HG02840 (cell line): ENCODE results near the gene C9.
"Not testable (repeated sequence)": the region's sequence is repeated elsewhere in the genome, so short reads cannot be mapped to it uniquely, and the experiment has no call there.

Source experiments
- ATAC-seq: cut with Tn5 transposase; IDR thresholded peaks from one replicate; pipeline ENCODE4 v1.9.1; 2021; ENCODE audit warnings: mild to moderate bottlenecking, moderate library complexity, moderate number of reproducible peaks; ENCODE audit not compliant: unreplicated experiment, low FRiP score

The C9 gene

DNA sequence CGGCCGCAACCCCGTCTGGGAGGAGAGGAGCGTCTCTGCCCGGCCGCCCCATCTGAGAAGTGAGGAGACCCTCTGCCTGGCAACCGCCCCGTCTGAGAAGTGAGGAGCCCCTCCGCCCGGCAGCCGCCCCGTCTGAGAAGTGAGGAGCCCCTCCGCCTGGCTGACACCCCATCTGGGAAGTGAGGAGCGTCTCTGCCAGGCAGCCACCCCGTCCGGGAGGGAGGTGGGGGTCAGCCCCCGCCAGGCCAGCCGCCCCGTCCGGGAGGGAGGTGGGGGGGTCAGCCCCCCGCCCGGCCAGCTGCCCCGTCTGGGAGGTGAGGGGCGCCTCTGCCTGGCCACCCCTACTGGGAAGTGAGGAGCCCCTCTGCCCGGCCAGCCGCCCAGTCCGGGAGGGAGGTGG is 30.0 kb downstream of the C9 start:
- not testable (repeated sequence) for ATAC-seq

DNA sequence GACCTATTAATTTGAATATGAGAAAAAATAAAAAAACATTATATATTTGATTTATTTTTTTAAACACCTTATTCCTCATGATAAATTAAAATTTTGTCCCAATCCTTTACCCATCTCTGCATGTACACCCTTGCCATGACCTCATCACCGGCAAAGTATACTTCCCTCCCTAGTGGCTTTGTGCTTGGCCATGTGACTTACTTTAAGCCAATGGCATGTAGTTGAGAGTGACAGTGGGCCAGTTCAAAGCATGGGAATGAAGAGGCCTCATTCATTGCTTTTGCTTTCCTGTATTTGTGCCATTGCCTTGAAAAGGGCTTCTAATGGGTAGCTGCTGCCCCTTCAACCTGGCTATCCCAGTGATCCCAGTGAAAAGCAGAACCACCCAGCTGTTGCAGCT is 31.2 kb downstream of the C9 start:
- no peak for ATAC-seq

DNA sequence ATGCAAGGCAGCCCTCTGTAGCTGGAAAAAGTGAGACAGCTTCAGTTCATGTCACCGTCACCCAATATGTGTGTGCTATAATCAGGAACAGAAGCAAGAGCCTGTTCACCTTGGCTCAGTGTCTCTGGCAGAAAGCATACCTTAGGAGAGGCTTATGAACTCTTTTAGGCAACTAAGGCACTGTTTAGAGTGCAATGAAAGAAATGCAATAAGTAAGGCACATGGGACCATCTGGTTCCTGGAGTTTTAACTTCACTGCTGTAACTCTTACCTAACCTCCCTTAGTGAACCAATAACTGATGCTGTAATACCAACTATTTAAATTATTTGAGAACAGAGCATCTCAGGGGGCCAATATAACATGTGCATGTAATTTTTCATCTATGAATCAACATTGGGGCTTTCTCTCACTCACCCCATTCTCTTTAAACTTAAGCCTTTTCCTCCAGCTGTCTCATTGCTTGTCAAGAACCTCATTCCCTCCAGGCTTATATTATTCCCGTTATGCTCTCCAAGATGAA is 32.4 kb downstream of the C9 start:
- ATAC-seq: no peak

DNA sequence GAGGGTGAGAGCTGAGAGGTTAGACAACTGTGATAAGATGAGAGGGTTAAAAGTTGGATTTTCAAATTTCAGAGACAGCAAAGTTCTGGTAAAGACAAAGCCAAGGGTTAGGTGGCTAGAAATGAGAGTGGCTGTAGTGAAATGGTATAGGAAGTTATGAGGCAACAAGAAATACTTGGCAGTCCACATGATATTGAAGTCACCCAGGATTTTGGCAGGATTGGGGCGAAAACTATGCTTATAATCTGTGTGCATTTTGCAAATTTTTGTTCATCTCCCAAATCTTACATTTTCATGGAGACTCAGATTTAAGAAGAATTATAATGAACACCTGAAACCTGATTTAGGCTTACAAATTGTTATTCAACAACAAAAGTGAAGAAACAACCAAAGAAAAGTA is 35.6 kb downstream of the C9 start:
- ATAC-seq: no peak

DNA sequence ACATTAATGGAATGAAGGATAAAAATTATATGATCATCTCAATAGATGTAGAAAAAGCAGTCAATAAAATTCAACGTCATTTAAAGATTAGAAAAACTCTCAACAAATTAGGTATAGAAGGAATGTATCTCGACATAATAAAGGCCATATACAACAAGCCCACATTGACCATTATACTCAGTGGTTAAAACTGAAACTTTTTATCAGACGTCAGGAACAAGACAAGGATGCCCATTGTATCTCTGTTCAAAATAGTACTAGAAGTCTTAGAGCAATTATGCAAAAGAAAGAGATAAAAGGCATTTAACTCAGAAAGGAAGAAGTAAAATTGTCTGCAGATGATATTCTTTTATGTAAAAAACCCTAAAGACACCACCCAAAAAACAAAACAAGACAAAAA is 40.8 kb downstream of the C9 start:
- ATAC-seq: no peak

DNA sequence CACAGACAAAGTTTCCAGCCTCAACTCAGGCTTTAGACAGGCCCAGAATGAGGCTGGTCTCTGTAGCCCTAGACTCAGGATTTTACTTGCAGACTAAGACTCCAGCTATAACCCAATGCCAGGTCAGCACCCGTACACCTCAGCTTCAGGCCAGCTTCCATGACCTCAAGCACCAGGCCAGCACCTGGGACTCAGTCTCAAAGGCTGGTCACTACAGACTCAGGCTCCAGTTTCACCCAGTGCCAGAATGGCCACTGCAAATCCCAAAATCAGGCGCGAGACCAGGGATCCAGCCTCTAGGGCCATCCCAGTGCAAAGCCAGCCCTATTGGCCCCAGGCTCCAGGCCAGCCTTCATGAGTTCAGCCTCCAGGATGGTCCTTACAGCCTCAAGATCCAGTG is 44.9 kb downstream of the C9 start:
- no peak for ATAC-seq

DNA sequence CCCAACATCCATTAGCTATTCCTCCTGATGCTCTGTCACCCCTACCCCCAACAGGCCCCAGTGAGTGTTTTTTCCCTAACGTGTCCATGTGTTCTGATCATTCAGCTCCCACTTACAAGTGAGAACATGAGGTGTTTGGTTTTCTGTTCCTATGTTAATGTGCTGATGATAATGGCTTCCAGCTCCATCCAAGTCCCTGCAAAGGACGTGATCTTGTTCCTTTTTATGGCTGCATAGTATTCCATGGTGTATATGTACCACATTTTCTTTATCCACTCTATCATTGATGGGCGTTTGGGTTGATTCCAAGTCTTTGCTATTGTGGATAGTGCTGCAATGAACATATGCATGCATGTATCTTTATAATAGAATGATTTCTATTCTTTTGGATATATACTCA is 47.8 kb downstream of the C9 start:
- not testable (repeated sequence) for ATAC-seq

DNA sequence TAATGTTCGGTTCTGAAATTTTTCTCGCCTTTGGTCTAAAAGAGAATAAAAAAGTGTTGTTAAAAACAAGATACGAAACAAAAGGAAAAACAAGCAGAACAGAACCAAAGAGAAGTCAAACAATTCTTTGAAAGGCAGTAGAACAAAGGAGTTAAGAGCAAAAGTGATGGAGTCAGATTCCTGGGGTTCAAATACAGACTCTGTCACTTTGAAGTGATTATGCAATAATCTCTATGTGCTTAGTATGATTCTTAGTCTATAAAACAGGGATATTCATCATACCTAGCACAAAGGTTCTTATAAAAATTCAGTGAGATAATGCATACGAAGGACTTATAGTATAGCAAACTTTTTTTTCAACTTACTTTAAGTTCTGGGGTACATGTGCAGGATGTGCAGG is 48.3 kb downstream of the C9 start:
- ATAC-seq: no peak

DNA sequence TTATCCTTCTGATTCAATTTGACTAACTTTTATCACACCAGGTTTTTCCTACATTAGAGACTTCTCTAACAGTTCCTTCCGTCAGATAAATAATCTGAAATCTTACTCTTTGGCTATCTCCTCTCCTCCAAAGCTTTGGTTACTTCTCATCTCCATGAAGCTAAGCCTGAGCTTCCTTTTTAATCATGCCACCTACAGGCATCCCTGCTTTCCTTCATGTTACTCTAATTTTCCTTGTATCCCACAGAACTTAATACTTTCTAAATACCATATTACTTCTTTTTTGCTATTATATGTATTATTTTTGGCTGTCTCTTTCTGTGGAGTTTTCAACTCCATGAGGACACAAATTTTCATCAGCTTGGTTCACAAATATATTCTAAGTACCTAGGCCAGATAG is 49.7 kb downstream of the C9 start:
- ATAC-seq: no peak

DNA sequence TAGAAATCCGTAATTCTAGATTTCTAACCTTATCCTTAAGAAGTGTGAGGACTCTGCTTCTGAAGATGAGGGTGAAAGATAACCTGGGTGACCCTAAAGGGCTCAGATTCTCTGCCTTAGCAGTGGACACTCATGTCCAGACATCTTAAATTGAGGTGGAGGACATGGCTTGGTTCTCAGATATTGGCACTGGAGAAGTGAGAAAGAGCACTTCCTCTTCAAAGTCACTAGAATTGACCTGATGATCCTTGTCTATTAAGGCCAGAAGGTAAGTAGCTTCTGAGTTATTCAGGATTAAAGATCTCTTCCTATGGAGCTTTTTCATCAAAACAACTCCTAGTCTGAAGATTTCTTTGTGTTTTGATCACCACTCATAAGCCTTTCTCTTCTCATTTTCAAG is 54.8 kb downstream of the C9 start:
- ATAC-seq: no peak

DNA sequence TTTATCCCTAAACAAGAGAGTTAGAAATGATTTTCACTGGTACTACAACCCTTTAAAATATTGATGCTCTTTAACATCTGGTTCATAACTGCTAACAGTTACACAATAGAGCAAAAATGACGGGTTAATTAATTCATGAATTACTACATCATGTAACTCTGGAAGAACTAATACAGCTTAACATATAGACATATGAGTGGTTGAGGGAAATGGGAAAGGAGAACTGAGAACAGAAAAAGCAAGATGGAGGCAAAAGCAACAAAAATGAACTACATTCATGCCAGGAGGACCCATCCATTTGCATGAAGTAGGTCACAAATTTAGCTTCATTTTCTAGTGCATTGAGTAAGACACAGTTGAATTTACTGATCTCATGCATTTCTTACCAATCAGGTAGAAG is 61.8 kb downstream of the C9 start:
- ATAC-seq: no peak

DNA sequence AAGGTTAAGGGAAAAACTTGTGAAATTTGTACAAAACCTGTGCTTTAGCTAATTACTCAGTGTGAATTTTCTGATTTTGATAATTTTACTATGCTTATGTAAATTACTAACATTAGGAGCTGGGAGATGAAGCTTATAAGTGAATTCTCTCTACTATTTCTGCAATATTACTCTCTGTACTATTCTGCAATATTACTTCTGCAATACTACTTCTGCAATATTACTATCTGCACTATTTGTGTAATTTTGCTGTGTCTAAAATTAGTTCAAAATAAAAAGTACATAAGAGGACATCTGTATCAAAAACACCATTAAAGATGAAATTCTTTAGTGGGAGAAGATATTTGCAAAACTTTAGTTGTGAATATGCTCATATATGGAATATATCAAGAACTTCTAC is 62.9 kb downstream of the C9 start:
- ATAC-seq: no peak

DNA sequence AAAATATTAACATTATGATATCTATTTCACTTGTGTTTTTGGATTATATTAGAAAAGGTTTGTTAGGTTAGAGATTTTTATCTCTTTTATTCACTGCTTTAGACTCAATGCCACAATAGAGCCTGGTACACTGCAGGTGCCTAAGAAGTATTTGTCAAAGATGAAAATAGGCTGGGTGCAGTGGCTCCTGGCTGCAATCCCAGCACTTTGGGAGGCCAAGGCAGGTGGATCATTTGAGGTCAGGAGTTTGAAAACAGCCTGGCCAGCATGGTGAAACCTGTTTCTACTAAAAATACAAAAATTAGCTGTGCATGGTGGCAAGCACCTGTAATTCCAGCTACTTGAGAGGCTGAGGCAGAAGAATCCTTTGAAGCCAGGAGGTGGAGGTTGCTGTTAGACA is 64.3 kb downstream of the C9 start:
- no peak for ATAC-seq

DNA sequence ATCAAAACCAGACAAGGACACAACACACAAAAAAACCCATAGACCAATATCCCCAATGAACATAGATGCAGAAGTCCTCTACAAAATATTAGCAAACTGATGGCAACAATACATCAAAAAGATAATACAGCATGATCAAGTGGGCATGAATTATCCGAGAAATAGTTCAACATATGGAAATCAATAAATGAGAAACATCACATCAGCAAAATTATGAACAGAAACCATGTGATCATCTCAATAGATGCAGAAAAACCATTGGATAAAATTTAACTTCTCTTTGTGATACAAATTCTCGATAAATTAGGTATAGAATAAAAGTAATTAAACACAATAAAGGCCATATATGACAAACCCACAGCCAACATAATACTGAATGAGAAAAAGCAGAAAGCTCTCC is 69.6 kb downstream of the C9 start:
- ATAC-seq: no peak

DNA sequence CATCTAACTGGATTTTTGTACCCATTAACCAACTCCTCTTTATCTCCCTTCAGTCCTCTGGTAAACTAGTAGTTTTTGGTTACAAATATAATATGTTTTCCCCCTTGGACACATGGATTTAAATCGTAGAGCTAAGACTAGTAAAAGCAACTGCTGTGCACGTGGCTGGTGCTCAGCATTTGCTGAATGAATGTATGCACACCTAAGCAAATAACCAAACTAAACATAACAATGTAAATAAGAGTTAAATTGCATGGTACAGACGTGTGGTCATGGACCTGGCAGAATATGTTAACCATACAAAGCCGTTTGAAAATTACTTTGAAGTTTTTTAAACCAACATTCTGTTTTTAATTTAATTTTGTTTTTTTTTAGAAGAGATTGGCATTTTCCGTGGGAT is 79.7 kb downstream of the C9 start:
- no peak for ATAC-seq

DNA sequence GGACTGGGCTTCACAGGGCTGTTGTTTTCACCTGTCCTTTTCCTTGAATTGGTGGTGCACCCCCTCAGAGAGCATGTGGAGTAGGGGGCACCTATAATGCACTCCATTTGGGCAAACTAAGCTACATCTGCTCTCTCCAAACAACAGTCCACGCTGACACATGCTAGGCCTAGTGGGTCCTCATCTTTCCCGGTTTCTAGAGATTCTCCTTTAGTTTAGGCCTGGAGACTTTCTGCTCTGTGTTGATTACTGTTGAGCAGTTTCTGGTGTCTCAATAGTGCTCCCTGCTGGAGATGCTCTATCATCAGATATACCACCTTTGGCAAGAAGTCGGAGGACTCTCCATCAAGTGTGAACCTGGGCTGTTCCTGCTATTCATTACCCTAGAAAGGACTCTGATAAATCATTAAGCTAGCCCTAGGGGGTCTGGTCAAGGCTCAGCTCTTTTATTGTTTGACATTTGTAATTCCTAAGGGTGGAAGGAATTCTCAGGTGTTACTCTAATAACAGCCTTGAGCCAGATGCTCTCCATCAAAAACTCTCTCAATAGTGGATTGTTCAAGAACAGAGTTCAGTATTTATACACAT is 81.0 kb downstream of the C9 start:
- ATAC-seq: peak; percentile 75

DNA sequence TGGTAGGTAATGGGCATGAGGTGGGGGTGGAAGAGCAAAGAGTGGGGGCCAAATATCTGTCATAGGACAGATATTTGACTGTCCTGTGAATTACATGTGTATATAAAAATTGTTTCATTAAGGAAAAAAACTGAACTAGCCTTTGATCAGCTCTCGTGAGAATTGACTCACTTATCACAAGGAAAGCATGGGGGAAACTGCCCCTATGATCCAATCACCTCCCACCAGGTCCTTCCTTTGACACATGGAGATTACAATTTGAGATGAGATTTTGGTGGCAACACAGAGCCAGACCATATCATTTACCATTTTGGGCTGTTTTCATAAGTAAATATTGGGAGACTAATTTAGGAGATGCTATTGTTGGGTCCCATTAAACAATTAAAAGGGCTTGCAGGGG is 81.7 kb downstream of the C9 start:
- ATAC-seq: no peak

DNA sequence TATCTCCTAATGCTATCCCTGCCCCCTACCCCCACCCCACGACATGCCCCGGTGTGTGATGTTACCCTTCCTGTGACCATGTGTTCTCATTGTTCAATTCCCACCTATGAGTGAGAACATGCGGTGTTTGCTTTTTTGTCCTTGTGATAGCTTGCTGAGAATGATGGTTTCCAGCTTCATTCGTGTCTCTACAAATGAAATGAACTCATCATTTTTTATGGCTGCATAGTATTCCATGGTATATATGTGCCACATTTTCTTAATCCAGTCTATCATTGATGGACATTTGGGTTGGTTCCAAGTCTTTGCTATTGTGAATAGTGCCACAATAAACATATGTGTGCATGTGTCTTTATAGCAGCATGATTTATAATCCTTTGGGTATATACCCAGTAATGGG is 88.4 kb downstream of the C9 start:
- not testable (repeated sequence) for ATAC-seq

DNA sequence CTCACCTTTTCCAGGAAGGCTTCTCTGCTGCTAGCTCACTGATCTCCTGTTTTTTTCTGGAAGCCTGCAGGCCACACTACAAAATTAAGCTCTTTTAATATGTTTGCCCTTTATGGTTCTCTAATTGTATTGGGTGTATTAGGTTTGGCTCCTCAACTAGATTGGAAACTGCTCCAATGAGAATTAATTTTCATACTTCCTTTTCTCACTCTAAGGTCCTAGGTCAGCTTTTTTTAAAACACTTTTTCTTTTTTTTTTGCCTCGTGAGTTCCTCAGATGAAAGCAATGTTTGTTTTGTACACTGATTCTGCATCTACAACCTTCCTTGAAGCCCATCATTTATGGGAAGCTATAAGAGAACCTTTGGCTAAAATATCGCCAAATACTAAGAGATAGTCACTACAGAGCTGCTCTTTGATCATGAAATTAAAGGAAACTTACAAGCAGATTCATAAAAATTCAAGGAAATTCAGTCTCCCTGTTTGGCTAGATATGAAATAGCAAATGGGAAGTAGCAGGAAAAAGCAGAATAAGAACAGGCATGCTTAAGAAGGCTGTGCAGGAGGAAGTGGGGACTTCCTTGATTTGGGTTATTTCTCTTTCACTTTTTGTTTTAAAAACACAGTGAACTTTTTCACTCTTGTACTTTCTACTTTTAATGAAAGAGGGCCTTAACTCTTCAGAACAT is 89.8 kb downstream of the C9 start:
- peak; percentile 91 for ATAC-seq

DNA sequence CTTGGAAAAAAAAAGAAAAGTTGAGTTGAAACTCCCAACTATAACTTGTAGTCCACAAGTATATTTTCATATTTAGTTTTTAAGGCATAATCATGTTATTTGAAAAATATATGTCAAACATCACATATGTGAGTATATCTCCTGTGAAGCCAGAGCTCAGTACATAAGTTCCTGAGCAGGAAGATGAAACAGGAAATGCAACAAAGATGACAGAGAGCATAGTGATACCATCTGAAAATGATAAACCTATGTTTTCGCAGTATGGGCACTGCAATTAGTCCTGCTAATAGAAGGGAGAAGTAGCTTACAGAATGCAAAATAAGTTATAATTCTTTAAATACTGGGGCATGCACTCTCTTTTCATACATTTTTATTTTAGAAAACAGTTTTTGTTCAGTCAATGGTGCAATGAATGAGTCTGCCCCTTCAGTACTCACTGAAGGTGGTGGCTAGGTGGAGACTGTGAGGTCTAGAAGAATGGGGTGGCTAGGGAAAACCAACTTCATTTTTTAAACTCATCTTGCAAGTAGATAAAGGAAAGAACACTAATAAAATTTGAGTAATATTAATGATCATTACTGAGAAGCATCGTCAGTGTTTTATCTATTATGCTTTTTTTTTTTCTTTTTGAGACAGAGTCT is 90.9 kb downstream of the C9 start:
- no peak for ATAC-seq

DNA sequence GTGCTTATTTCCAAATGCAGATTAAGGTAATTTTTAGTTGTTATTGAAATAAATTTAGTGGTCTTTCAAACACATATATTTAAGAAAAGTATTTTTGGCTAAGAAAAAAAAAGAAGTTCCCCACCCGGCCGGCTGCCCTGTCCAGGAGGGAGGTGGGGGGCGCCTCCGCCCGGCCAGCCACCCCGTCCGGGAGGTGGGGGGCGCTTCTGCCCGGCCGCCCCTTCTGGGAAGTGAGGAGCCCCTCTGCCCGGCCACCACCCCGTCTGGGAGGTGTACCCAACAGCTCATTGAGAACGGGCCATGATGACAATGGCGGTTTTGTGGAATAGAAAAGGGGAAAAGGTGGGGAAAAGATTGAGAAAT is 91.4 kb downstream of the C9 start:
- ATAC-seq: not testable (repeated sequence)

DNA sequence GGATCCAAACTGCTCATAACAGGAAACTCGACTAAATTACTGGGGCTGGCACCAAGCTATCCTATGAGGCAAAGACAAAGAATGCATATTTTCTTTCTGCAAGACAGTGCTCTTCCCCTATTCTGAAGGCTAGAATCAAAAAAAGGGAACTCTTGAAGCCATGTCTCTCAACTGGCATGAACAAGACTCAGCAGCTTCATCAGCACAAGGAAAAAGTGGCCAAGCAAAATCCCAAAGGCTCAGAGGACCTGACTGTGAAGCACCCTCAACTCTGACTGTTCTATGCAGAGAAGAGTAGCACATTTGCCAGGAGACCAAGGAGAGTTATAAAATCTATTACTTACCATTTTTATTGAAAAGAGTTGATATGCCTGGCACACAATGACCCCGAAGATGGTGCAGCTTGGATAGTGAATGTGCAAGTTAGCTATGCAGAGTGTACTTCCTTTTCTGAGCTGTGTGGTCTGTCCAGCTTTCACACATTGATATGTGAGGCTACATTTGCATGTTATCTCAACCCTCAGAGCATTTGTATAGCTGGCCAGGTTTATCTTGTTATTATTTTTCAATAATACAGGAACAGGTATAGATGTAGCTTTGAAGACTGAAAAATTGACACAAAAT is 94.0 kb downstream of the C9 start:
- ATAC-seq: no peak
